Mucosa of gallbladder (tissue), 1 donor: ENCODE results near the gene STX7. TPM values are rescaled to one million over a fixed set of nuclear protein-coding genes. Genes with fewer than 3 reads are reported as not detected.

Experiments used
- DNase-seq: peaks from one replicate; pipeline ENCODE4 v3.0.0-alpha.2; 2020; ENCODE audit warnings: low spot score
- total RNA-seq: library from RNA; stranded (reverse); gene quantifications from one replicate; pipeline ENCODE4 v1.2.1, GENCODE V29; 2021
- donor health status: DM: no; HTN: no; CAD: no.

Gene STX7
- total RNA-seq, 1 donor from 2014 or later: 94.5 TPM

- no peak for DNase-seq
Measured at GRCh38 chr6:132506869-132507808, 5.8 kb downstream of the STX7 start.

- no peak for DNase-seq
Measured at GRCh38 chr6:132506461-132506860, 6.5 kb downstream of the STX7 start.

GRCh38 chr6:132505158-132505557 is 7.8 kb downstream of the STX7 start:
- no peak for DNase-seq

GRCh38 chr6:132504757-132505156 is 8.2 kb downstream of the STX7 start:
- peak; percentile 40 for DNase-seq

GRCh38 chr6:132499757-132500156 is 13.2 kb downstream of the STX7 start:
- DNase-seq: no peak

GRCh38 chr6:132498638-132499037 is 14.3 kb downstream of the STX7 start:
- no peak for DNase-seq

- DNase-seq: no peak
Measured at GRCh38 chr6:132496519-132497180, 16.3 kb downstream of the STX7 start.

GRCh38 chr6:132495604-132496079 is 17.3 kb downstream of the STX7 start:
- DNase-seq: no peak

- DNase-seq: no peak
Measured at GRCh38 chr6:132494954-132495353, 18.0 kb downstream of the STX7 start.

- no peak for DNase-seq
Measured at GRCh38 chr6:132491881-132492280, 21.0 kb downstream of the STX7 start.

GRCh38 chr6:132491303-132491702 is 21.6 kb downstream of the STX7 start:
- DNase-seq: no peak

GRCh38 chr6:132490478-132491204 is 22.3 kb downstream of the STX7 start:
- no peak for DNase-seq

GRCh38 chr6:132490024-132490423 is 22.9 kb downstream of the STX7 start:
- DNase-seq: no peak

- DNase-seq: no peak
Measured at GRCh38 chr6:132489376-132489775, 23.5 kb downstream of the STX7 start.

- DNase-seq: no peak
Measured at GRCh38 chr6:132487762-132488161, 25.2 kb downstream of the STX7 start.

- no peak for DNase-seq
Measured at GRCh38 chr6:132484680-132485018, 28.3 kb downstream of the STX7 start.

- peak; percentile 47 for DNase-seq
Measured at GRCh38 chr6:132483779-132484679, 28.9 kb downstream of the STX7 start.

- DNase-seq: no peak
Measured at GRCh38 chr6:132482581-132482980, 30.3 kb downstream of the STX7 start.

- no peak for DNase-seq
Measured at GRCh38 chr6:132481189-132481588, 31.7 kb downstream of the STX7 start.

GRCh38 chr6:132479131-132479530 is 33.8 kb downstream of the STX7 start:
- no peak for DNase-seq

GRCh38 chr6:132478674-132479073 is 34.2 kb downstream of the STX7 start:
- DNase-seq: no peak
